Measurements from ENCODE around the gene TRPV4. TPM values are rescaled to one million over a fixed set of nuclear protein-coding genes. Genes with fewer than 3 reads are reported as not detected.

TRPV4 gene
- total RNA-seq, 1 experiment from 2014 or later: 2.4 TPM

DNA sequence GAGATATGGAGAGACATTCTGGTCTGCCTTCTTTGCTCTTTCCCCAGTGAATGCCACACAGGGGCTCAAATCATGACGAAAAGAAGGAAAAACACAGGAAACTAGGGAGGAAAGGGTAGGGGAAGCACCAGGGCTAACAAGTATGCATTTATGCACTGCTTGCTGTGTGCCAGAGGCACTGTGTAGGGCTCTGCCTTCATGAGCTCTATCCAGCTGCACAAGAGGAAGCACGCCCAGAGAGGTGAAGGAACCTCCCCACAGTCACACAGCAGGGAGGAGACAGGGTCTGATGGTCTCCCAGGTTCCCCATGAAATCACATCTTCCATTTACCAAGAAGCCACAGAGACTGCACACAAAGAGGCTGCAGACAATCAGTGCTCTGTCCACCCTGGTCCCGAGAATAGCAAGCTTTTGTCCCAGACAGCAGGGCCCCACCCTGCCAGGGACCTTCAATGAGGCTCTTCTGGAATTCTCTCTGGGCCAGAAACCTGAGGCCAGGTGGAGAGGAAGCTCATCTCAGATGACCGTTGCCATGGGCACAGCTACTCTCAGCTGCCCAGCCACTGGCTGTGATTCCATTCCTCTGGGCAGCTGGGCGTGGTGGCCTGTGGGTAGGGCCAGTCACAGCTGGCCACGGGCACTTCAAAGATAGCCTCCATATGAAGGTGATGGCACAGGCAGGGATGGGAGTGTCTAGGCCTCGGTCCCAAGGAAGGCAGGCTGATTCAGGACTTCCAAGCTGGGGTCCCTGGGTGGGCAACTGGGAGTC is 7.3 kb upstream of the TRPV4 start:
- no peaks in the 10 kb centered on the region for H4K20me1 ChIP-seq (ENCODE audit: low read length)
- no peak for TF ChIP-seq EZH2 (IDR thresholded peaks at IDR 0.05; ENCODE audit: low read length, unreplicated experiment)
- TF ChIP-seq, protein P1, sequence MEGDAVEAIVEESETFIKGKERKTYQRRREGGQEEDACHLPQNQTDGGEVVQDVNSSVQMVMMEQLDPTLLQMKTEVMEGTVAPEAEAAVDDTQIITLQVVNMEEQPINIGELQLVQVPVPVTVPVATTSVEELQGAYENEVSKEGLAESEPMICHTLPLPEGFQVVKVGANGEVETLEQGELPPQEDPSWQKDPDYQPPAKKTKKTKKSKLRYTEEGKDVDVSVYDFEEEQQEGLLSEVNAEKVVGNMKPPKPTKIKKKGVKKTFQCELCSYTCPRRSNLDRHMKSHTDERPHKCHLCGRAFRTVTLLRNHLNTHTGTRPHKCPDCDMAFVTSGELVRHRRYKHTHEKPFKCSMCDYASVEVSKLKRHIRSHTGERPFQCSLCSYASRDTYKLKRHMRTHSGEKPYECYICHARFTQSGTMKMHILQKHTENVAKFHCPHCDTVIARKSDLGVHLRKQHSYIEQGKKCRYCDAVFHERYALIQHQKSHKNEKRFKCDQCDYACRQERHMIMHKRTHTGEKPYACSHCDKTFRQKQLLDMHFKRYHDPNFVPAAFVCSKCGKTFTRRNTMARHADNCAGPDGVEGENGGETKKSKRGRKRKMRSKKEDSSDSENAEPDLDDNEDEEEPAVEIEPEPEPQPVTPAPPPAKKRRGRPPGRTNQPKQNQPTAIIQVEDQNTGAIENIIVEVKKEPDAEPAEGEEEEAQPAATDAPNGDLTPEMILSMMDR (conservative IDR thresholded peaks at IDR 0.05; ENCODE audit: low read depth, low read length): no peak
- no peaks in the 10 kb centered on the region for H3K79me2 ChIP-seq (ENCODE audit: low read length)
- H3K9ac ChIP-seq (ENCODE audit: low read length): no peak overlapping the region
- peak overlapping the region; percentile 23 for H3K4me2 ChIP-seq (ENCODE audit: low read length)
- CTCF ChIA-PET: interaction anchor here (1.1 kb wide), 1 partner anchor 13 kb away, joined by 6 read pairs; no protein-coding TSS in a partner anchor
- no peaks in the 10 kb centered on the region for H3K27me3 ChIP-seq (ENCODE audit: low read length)
- no peak overlapping the region for H2AFZ ChIP-seq (ENCODE audit: low read length)
- peak overlapping the region; percentile 10; the same call in 1 of the 2 replicates for H3K27ac ChIP-seq (ENCODE audit: low read length)
- no TSS peak for BruUV-seq (replicated peaks)
- no peaks in the 10 kb centered on the region for H3K36me3 ChIP-seq (ENCODE audit: low read depth, low read length)
- H3K4me3 ChIP-seq (ENCODE audit: low read length): no peak overlapping the region
- POLR2A ChIA-PET (ENCODE audit: unreplicated experiment): no interaction called here
- no peaks in the 10 kb centered on the region for H3K9me3 ChIP-seq (ENCODE audit: low read length)
- no peaks in the 10 kb centered on the region for H3K9me2 ChIP-seq (replicated peaks; ENCODE audit: low read length)
- peaks cover 40% of the 10 kb centered on the region for H3K4me1 ChIP-seq (ENCODE audit: insufficient read depth, low read length)
- intact Hi-C loops (cut with micrococcal nuclease): no loop called here
- DNase-seq: peak; percentile 93
- H3F3A ChIP-seq (ENCODE audit: low read length, unreplicated experiment): no peaks in the 10 kb centered on the region
- peak; percentile 77 for ATAC-seq

DNA sequence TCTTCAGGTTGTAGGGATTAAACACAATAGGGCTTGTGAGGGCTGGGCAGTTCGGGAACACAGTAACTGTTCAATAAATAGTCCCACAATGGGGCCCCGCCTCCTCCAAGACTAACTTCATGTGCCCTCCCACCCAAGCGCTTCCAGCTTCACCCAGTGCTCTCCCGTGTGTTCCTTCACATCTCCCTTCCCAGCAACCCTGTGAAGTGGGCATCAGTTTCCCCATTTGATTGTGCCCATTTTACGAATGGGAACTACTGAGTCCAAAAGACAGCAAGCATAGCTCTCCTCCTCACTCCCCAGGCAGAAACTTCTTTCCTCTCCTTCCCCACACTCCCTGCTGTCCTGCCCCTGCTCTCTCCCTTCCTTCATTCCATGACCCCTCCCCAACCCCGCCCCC is 6.2 kb upstream of the TRPV4 start:
- Histone ChIP-seq H3K4me3 (ENCODE audit: low read length) (no peak overlapping the region), H3K27me3 (ENCODE audit: low read length) (no peaks in the 10 kb centered on the region), H3F3A (ENCODE audit: low read length, unreplicated experiment) (no peaks in the 10 kb centered on the region), H3K9me3 (ENCODE audit: low read length) (no peaks in the 10 kb centered on the region), H3K36me3 (ENCODE audit: low read depth, low read length) (no peaks in the 10 kb centered on the region), H3K9ac (ENCODE audit: low read length) (no peak overlapping the region), H3K27ac (ENCODE audit: low read length) (0 out of 2 replicates have a peak overlapping the region, but pooled peaks have one; percentile 14), H3K4me1 (ENCODE audit: insufficient read depth, low read length) (peaks cover 39% of the 10 kb centered on the region), H3K9me2 (replicated peaks; ENCODE audit: low read length) (no peaks in the 10 kb centered on the region), H3K4me2 (ENCODE audit: low read length) (no peak overlapping the region), H2AFZ (ENCODE audit: low read length) (no peak overlapping the region), H3K79me2 (ENCODE audit: low read length) (no peaks in the 10 kb centered on the region), H4K20me1 (ENCODE audit: low read length) (no peaks in the 10 kb centered on the region)
- ATAC-seq (no peak), DNase-seq (no peak)
- intact Hi-C loops (cut with micrococcal nuclease): no loop called here
- POLR2A ChIA-PET (ENCODE audit: unreplicated experiment): no interaction called here
- no peak for TF ChIP-seq EZH2phosphoT487 (IDR thresholded peaks at IDR 0.05; ENCODE audit: borderline replicate concordance, low read length)
- TF ChIP-seq, protein P1 (conservative IDR thresholded peaks at IDR 0.05; ENCODE audit: low read depth, low read length): no peak
- TF ChIP-seq EZH2 (IDR thresholded peaks at IDR 0.05; ENCODE audit: low read length, unreplicated experiment): no peak
- CTCF ChIA-PET: no interaction called here
- BruUV-seq (replicated peaks): no TSS peak

DNA sequence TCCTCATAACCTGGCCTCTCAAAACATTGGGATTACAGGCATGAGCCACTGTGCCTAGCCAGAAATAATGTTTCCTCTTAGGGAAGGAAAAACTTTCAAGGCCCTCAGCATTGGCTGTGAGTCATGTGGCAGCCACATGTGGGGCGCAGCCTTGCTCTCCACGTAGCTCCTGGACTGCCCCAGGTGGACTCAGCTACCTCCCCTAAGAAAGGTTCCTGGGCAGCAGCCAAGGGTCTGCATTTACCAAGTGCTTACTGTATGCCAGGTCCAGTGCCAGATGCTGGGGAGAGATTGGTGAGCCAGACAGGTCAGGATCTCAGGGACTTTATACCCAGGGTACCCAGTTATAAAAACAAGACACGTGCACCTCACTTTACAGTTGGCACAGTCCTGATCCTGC is 3.7 kb upstream of the TRPV4 start:
- H4K20me1 ChIP-seq (ENCODE audit: low read length): no peaks in the 10 kb centered on the region
- no peak overlapping the region for H2AFZ ChIP-seq (ENCODE audit: low read length)
- ATAC-seq (no peak), DNase-seq (peak; percentile 25)
- H3K79me2 ChIP-seq (ENCODE audit: low read length): no peaks in the 10 kb centered on the region
- no peaks in the 10 kb centered on the region for H3K9me3 ChIP-seq (ENCODE audit: low read length)
- ChIA-PET CTCF (no interaction called here), POLR2A (ENCODE audit: unreplicated experiment) (no interaction called here)
- H3K4me2 ChIP-seq (ENCODE audit: low read length): no peak overlapping the region
- peaks cover 39% of the 10 kb centered on the region for H3K4me1 ChIP-seq (ENCODE audit: insufficient read depth, low read length)
- no peaks in the 10 kb centered on the region for H3F3A ChIP-seq (ENCODE audit: low read length, unreplicated experiment)
- no TSS peak for BruUV-seq (replicated peaks)
- intact Hi-C loops (cut with micrococcal nuclease): no loop called here
- H3K9me2 ChIP-seq (replicated peaks; ENCODE audit: low read length): no peaks in the 10 kb centered on the region
- H3K27me3 ChIP-seq (ENCODE audit: low read length): no peaks in the 10 kb centered on the region
- H3K9ac ChIP-seq (ENCODE audit: low read length): no peak overlapping the region
- H3K4me3 ChIP-seq (ENCODE audit: low read length): no peak overlapping the region
- peak overlapping the region; percentile 65 for H3K27ac ChIP-seq (ENCODE audit: low read length)
- H3K36me3 ChIP-seq (ENCODE audit: low read depth, low read length): no peaks in the 10 kb centered on the region
- TF ChIP-seq EZH2phosphoT487 (IDR thresholded peaks at IDR 0.05; ENCODE audit: borderline replicate concordance, low read length) (no peak), EZH2 (IDR thresholded peaks at IDR 0.05; ENCODE audit: low read length, unreplicated experiment) (no peak)
- TF ChIP-seq, protein P1 (conservative IDR thresholded peaks at IDR 0.05; ENCODE audit: low read depth, low read length): no peak

Data from PC-3 (cell line).